ENCODE results near the gene JMJD7. TPM values are rescaled to one million over a fixed set of nuclear protein-coding genes. Genes with fewer than 3 reads are reported as not detected.

Gene JMJD7
- total RNA-seq, 2 experiments from 2014 or later: 18.7 to 19.8 TPM

DNA sequence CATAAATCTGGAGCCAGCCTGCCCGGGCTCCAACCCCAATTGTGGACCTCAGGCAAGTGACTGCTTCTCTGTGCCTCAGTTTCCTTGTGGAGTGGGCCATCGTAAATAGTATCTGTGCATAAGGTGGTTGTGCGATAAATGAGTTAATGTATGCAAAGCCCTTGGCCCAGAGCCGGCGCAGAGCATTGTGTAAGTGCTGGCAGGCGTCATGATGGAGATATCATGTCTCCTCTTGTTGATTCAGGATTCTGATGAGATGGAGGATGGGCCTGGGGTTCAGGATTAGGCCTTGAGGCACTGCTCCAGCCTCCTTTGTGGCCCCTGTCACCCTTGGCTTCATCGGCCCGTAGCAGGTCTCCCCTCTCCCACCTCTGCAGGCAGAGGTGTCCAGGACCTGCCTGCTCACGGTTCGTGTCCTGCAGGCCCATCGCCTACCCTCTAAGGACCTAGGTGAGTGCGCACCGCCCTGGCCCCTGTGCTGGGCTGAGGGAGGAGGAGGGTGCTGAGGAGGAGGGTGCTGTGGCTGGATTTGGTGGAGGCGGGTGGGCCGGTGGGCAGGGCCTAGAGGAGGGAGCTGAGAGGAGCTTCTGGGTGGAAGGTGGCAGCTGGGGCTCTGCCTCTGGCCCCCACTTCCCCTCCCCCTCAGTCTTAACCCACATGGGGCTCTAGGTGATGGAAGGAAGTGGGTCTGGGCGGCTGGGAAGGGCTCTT lies 12.0 kb downstream of the JMJD7 start:
- H3K27me3 Mint-ChIP-seq (ENCODE audit: low read depth): no peaks in the 10 kb centered on the region
- no peaks in the 10 kb centered on the region for H3K36me3 Mint-ChIP-seq (ENCODE audit: low read depth)
- no peak overlapping the region for H3K4me3 Mint-ChIP-seq
- H3K27ac Mint-ChIP-seq: no peak overlapping the region
- intact Hi-C loops (cut with micrococcal nuclease): no loop called here
- CTCF ChIA-PET: no interaction called here
- no peaks in the 10 kb centered on the region for H3K9me3 Mint-ChIP-seq
- no peak for DNase-seq
- no peaks in the 10 kb centered on the region for H3K4me1 Mint-ChIP-seq (ENCODE audit: low read depth)

DNA sequence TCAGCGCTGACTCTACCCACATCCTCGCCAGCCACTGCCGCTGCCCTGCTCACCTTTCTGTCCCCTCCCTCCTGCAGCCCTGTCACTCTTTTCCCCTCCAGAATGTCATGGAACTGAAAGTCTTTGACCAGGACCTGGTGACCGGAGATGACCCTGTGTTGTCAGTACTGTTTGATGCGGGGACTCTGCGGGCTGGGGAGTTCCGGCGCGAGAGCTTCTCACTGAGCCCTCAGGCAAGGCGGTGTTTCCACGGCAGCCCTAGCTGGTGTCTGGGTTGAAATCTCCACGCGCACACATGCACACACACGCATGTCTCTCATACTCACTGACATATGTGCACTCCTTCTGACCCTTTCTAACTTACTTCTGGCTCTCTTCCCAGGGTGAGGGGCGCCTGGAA lies 12.8 kb downstream of the JMJD7 start:
- H3K36me3 Mint-ChIP-seq (ENCODE audit: low read depth): no peaks in the 10 kb centered on the region
- DNase-seq: no peak
- intact Hi-C loops (cut with micrococcal nuclease): no loop called here
- no peaks in the 10 kb centered on the region for H3K4me1 Mint-ChIP-seq (ENCODE audit: low read depth)
- CTCF ChIA-PET: no interaction called here
- H3K27ac Mint-ChIP-seq: no peak overlapping the region
- no peaks in the 10 kb centered on the region for H3K9me3 Mint-ChIP-seq
- no peaks in the 10 kb centered on the region for H3K27me3 Mint-ChIP-seq (ENCODE audit: low read depth)
- no peak overlapping the region for H3K4me3 Mint-ChIP-seq

DNA sequence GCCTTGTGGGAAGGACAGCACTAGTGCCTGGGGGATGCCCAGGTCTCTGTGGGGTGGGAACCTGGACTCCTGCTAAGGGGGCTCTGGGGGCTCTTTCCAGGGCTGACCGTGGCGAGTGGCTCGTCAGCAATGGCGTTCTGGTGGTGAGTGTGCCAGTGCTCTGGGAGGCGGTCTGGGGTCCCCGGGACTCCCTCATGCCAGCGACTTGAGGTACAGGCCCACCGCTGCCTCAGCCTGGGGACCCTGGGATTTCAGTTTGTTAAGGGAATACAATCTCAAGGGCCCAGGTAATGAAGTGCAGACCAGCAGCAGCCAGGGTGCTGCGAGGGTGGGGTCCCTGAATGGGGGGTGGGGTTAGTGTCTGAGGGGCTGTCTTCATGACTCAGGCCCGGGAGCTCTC lies 13.2 kb downstream of the JMJD7 start:
- H3K4me1 Mint-ChIP-seq (ENCODE audit: low read depth): no peaks in the 10 kb centered on the region
- no peak overlapping the region for H3K4me3 Mint-ChIP-seq
- H3K9me3 Mint-ChIP-seq: no peaks in the 10 kb centered on the region
- no peaks in the 10 kb centered on the region for H3K27me3 Mint-ChIP-seq (ENCODE audit: low read depth)
- H3K36me3 Mint-ChIP-seq (ENCODE audit: low read depth): peaks cover under 1% of the 10 kb centered on the region
- CTCF ChIA-PET: no interaction called here
- intact Hi-C loops (cut with micrococcal nuclease): no loop called here
- no peak for DNase-seq
- no peak overlapping the region for H3K27ac Mint-ChIP-seq

DNA sequence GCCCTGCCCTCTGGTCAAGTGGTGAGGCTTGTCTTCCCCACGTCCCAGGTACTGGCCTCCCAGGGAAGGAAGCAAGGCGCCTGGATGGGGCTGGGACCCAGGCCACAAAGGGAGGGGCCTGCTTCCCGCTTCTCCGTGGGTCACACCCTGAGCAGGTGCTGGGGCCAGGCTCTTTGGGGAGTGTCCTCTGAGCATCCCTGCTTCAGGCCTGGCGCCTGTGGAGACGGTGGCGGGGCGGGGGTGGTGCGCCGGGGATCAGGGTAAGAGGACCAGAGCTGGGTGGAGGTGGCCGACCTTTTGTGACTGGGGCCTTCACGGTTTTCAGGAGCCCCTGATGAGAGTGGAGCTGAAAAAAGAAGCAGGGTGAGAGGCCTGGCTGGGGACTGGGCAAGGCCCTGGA lies 14.3 kb downstream of the JMJD7 start:
- peaks cover 3% of the 10 kb centered on the region for H3K36me3 Mint-ChIP-seq (ENCODE audit: low read depth)
- no peaks in the 10 kb centered on the region for H3K4me1 Mint-ChIP-seq (ENCODE audit: low read depth)
- no peaks in the 10 kb centered on the region for H3K9me3 Mint-ChIP-seq
- no peak overlapping the region for H3K27ac Mint-ChIP-seq
- H3K27me3 Mint-ChIP-seq (ENCODE audit: low read depth): no peaks in the 10 kb centered on the region
- H3K4me3 Mint-ChIP-seq: no peak overlapping the region
- CTCF ChIA-PET: no interaction called here
- no peak for DNase-seq
- intact Hi-C loops (cut with micrococcal nuclease): no loop called here

DNA sequence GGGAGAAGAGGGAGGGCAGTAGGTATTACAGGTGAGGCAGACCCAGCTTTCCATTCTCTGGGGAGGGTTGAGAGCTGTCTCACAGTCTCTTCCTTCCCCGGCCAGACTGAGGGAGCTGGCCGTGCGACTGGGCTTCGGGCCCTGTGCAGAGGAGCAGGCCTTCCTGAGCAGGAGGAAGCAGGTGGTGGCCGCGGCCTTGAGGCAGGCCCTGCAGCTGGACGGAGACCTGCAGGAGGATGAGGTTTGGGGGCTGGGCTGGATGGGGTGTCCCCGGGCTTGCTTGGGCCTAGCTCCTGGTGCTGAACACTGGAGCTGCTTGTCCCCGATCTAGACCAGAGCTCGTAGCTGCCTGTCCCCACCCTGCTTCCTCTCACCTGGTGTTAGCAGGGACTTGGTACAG lies 15.7 kb downstream of the JMJD7 start:
- CTCF ChIA-PET: no interaction called here
- Mint-ChIP-seq H3K36me3 (ENCODE audit: low read depth) (peaks cover 4% of the 10 kb centered on the region), H3K4me1 (ENCODE audit: low read depth) (peaks cover 2% of the 10 kb centered on the region), H3K27ac (no peak overlapping the region), H3K4me3 (no peak overlapping the region), H3K27me3 (ENCODE audit: low read depth) (no peaks in the 10 kb centered on the region), H3K9me3 (no peaks in the 10 kb centered on the region)
- no peak for DNase-seq
- intact Hi-C loops (cut with micrococcal nuclease): no loop called here

DNA sequence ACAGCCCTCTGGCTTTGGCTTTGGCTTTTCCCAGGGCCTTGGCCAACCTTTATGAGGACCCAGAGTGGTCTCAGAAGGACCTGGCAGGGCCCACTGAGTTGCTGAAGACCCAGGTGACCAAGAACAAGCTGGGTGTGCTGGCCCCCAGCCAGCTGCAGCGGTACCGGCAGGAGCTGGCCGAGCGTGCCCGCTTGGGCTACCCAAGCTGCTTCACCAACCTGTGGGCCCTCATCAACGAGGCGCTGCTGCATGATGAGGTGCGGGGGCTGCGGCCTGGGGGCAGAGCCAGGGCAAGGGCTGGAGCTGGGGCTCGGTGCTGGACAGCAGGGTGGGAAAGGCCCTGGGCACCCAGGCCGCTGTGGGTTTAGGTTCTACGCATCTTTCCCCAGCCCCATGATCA lies 16.9 kb downstream of the JMJD7 start:
- DNase-seq: no peak
- Mint-ChIP-seq H3K4me3 (no peak overlapping the region), H3K27ac (no peak overlapping the region), H3K36me3 (ENCODE audit: low read depth) (peaks cover 4% of the 10 kb centered on the region), H3K4me1 (ENCODE audit: low read depth) (peaks cover 4% of the 10 kb centered on the region), H3K27me3 (ENCODE audit: low read depth) (no peaks in the 10 kb centered on the region), H3K9me3 (no peaks in the 10 kb centered on the region)
- CTCF ChIA-PET: no interaction called here
- intact Hi-C loops (cut with micrococcal nuclease): no loop called here

DNA sequence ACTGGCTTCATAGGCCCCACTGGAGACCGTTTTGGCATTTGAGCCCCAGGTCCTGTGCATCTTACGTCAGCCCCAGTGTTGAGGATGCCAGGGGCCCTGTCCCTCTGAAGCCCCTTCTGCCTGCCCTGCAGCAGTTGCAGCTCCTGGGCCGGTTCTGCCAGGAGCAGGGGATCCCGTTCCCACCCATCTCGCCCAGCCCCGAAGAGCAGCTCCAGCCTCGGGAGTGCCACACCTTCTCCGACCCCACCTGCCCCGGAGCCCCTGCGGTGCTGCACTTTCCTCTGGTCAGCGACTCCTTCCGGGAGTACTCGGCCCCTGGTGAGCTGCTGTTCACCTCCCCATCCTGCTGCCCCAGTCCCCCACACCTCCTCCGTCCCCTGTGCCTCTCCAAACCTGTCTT lies 19.3 kb downstream of the JMJD7 start:
- Mint-ChIP-seq H3K36me3 (ENCODE audit: low read depth) (peaks cover 4% of the 10 kb centered on the region), H3K27ac (no peak overlapping the region), H3K4me1 (ENCODE audit: low read depth) (peaks cover 4% of the 10 kb centered on the region), H3K27me3 (ENCODE audit: low read depth) (no peaks in the 10 kb centered on the region), H3K9me3 (no peaks in the 10 kb centered on the region), H3K4me3 (no peak overlapping the region)
- intact Hi-C loops (cut with micrococcal nuclease): no loop called here
- CTCF ChIA-PET: interaction anchor here (0.5 to 0.7 kb wide), 2 partner anchors 91 to 158 kb away, joined by 3 read pairs; no protein-coding TSS in a partner anchor
- no peak for DNase-seq

DNA sequence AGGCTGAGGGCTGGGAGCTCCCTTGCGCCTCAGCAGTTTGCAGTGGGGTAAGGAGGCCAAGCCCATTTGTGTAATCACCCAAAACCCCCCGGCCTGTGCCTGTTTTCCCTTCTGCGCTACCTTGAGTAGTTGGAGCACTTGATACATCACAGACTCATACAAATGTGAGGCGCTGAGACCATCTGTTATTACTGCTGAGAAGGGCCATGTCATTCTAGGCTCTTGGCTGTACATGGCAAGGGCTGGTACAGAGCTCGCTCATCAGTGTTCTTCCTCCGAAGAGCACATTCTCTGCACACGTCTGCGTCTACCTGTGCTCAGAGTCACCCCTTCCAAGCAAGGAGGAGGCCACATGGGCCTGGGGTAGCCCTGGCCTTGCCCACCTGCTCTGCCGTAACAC lies 20.1 kb downstream of the JMJD7 start:
- H3K27ac Mint-ChIP-seq: no peak overlapping the region
- CTCF ChIA-PET: no interaction called here
- no peak overlapping the region for H3K4me3 Mint-ChIP-seq
- H3K9me3 Mint-ChIP-seq: no peaks in the 10 kb centered on the region
- H3K36me3 Mint-ChIP-seq (ENCODE audit: low read depth): peaks cover 4% of the 10 kb centered on the region
- H3K27me3 Mint-ChIP-seq (ENCODE audit: low read depth): no peaks in the 10 kb centered on the region
- intact Hi-C loops (cut with micrococcal nuclease): no loop called here
- H3K4me1 Mint-ChIP-seq (ENCODE audit: low read depth): peaks cover 4% of the 10 kb centered on the region
- no peak for DNase-seq

DNA sequence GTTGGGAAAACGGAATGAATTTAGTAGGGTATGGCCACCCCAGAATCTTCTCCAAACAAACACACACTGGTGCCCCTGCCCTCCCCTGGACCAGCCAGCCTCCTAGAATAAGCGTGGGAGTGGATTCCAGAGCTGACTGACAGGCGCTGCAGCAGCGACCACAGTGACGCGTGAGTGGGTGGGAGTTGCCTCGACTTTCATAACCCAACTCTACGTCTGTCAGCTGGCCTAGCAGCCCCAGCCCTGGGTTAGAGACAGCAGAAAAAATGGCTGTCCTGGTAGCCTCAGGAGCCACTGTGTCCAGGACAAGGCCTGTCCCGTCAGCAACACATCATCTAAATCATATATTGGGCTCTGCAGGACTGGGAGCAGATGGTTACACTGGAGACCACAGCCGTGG lies 20.7 kb downstream of the JMJD7 start:
- Mint-ChIP-seq H3K36me3 (ENCODE audit: low read depth) (peaks cover 4% of the 10 kb centered on the region), H3K4me3 (no peak overlapping the region), H3K27ac (no peak overlapping the region), H3K27me3 (ENCODE audit: low read depth) (no peaks in the 10 kb centered on the region), H3K9me3 (no peaks in the 10 kb centered on the region), H3K4me1 (ENCODE audit: low read depth) (peaks cover 4% of the 10 kb centered on the region)
- no peak for DNase-seq
- CTCF ChIA-PET: no interaction called here
- intact Hi-C loops (cut with micrococcal nuclease): no loop called here

DNA sequence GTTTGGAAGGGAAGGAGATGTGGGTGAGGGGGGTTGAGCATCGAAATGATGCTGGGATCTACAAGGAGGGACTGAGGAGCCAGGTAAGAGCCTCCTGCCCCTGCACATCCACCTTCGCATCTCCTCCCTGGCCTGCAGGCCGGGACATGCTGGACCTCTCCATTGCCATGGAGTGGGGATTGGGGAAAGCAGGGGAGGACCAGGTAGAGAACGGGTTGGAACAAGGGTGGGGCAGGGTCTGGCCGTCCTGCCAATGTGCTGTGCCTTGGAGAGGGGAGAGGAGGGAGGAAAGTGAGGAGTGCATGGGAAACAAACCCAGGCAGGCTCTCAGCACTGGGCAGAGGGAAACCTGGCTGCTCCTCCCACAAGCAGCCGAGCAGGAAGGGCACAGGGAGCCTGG lies 21.3 kb downstream of the JMJD7 start:
- no peaks in the 10 kb centered on the region for H3K27me3 Mint-ChIP-seq (ENCODE audit: low read depth)
- CTCF ChIA-PET: no interaction called here
- peaks cover 4% of the 10 kb centered on the region for H3K4me1 Mint-ChIP-seq (ENCODE audit: low read depth)
- no peaks in the 10 kb centered on the region for H3K9me3 Mint-ChIP-seq
- DNase-seq: no peak
- peaks cover 4% of the 10 kb centered on the region for H3K36me3 Mint-ChIP-seq (ENCODE audit: low read depth)
- no peak overlapping the region for H3K4me3 Mint-ChIP-seq
- intact Hi-C loops (cut with micrococcal nuclease): no loop called here
- H3K27ac Mint-ChIP-seq: no peak overlapping the region

DNA sequence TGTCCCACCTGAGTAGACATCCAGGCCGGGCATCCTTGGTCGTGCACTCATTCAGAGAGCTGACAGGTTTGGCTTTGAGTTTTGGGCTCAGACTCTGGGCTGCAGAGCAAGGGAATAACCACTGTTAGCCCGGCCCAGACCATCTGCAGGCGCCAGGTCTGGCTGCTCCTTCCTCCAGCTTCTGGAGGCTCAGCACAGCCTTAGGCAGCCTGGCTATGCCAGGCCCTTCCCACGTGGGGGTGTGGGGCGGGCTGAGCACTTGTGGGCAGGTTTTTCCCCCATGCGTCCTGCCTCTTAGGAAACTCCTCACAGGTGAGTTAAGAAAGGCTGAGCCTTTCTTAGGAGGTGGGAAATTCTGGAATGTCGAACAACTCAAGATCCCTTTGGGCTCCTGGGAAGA lies 22.0 kb downstream of the JMJD7 start:
- H3K9me3 Mint-ChIP-seq: no peaks in the 10 kb centered on the region
- H3K4me3 Mint-ChIP-seq: no peak overlapping the region
- intact Hi-C loops (cut with micrococcal nuclease): no loop called here
- H3K27me3 Mint-ChIP-seq (ENCODE audit: low read depth): no peaks in the 10 kb centered on the region
- DNase-seq: no peak
- no peak overlapping the region for H3K27ac Mint-ChIP-seq
- CTCF ChIA-PET: interaction anchor here (1.0 kb wide), 1 partner anchor 38 kb away, joined by 3 read pairs; no protein-coding TSS in a partner anchor
- H3K4me1 Mint-ChIP-seq (ENCODE audit: low read depth): peaks cover 4% of the 10 kb centered on the region
- H3K36me3 Mint-ChIP-seq (ENCODE audit: low read depth): peaks cover 4% of the 10 kb centered on the region

DNA sequence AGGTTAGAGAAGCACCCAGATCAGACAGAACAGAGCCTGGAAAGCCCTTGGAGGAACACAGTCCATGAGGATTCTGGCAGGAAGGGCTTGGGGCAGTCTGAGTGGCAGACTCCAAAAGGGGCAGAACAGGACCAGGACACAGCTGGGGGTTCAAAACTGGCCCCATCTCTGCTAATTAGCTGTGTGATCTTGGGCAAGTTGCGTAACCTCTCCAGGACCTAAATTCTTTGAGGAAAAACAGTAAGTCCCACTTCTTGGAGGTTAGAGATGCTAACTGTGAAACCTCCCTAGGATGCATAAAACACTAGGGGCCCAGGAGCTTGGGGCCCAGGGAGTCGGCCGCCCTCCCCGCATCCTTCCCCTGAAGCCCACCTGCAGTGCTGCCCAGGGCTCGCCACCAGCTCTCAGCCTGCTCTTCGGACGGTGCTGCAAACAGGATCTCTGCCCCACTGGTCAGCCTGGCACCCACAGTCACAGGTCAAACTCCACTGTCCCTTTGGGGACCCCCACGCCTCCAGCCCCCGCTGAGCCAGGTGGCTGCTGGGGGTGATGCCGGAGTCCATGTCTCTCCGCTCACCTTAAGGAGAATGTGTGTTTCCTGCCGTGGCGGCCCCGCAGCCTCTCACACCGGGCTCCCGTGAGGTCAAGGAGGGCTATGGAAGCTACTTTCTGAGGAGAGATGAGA lies 22.7 kb downstream of the JMJD7 start:
- Mint-ChIP-seq H3K27ac (no peak overlapping the region), H3K27me3 (ENCODE audit: low read depth) (no peaks in the 10 kb centered on the region), H3K36me3 (ENCODE audit: low read depth) (peaks cover 4% of the 10 kb centered on the region), H3K4me1 (ENCODE audit: low read depth) (peaks cover 4% of the 10 kb centered on the region), H3K9me3 (no peaks in the 10 kb centered on the region), H3K4me3 (no peak overlapping the region)
- intact Hi-C loops (cut with micrococcal nuclease): no loop called here
- CTCF ChIA-PET: interaction anchor here (0.9 to 1.0 kb wide), 2 partner anchors 38 to 54 kb away, joined by 3 read pairs; no protein-coding TSS in a partner anchor
- DNase-seq: no peak

DNA sequence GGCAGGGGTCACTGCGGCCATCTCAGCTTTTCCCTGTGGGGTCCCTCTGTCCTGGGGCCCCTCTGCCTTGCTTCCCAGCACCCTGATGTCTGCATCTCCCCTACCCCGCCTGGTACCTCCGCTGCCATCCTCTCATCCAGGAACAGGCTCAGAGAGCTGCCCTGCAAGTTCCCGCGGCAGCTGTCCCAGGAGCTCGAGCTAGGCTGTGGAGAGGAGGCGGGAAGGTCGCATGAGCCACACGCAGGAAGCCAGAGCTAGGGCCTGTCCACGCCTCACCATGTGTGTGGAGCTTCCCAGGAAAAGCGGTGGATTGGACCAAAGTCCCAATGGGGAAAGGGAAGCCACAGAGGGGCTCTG lies 23.3 kb downstream of the JMJD7 start:
- no peak overlapping the region for H3K27ac Mint-ChIP-seq
- CTCF ChIA-PET: interaction anchor here (0.7 to 0.9 kb wide), 2 partner anchors 54 to 70 kb away, joined by 3 read pairs; no protein-coding TSS in a partner anchor
- H3K27me3 Mint-ChIP-seq (ENCODE audit: low read depth): no peaks in the 10 kb centered on the region
- H3K9me3 Mint-ChIP-seq: no peaks in the 10 kb centered on the region
- no peak overlapping the region for H3K4me3 Mint-ChIP-seq
- H3K36me3 Mint-ChIP-seq (ENCODE audit: low read depth): peaks cover 4% of the 10 kb centered on the region
- H3K4me1 Mint-ChIP-seq (ENCODE audit: low read depth): peaks cover 4% of the 10 kb centered on the region
- no peak for DNase-seq
- intact Hi-C loops (cut with micrococcal nuclease): no loop called here
